Hepatocyte (in vitro differentiated cells): ENCODE measurements around the gene ATAD3C. TPM values are rescaled to one million over a fixed set of nuclear protein-coding genes. Genes with fewer than 3 reads are reported as not detected.
"Not testable (repeated sequence)": the region's sequence is repeated elsewhere in the genome, so short reads cannot be mapped to it uniquely, and the experiment has no call there.

Experiments used
- DNase-seq: peaks from one replicate; pipeline ENCODE4 v3.0.0-alpha.2; 2016; ENCODE audit warnings: low spot score
- H2AFZ ChIP-seq: fragments of 200-600 bp; sonication (generic); 2 replicates; pipeline ENCODE4 v1.6.0; 2016; ENCODE audit warnings: antibody characterized with exemption, mild to moderate bottlenecking
- H3K27ac ChIP-seq: fragments of 200-600 bp; sonication (generic); 2 replicates; pipeline ENCODE4 v1.5.1; 2016; ENCODE audit warnings: mild to moderate bottlenecking
- H3K27me3 ChIP-seq: fragments of 200-600 bp; sonication (generic); 2 replicates; pipeline ENCODE4 v1.6.1; 2016
- H3K36me3 ChIP-seq: fragments of 200-600 bp; sonication (generic); replicated peaks from 2 replicates; pipeline ENCODE4 v1.5.1; 2016; ENCODE audit warnings: low read depth; ENCODE audit not compliant: insufficient read depth
- H3K4me1 ChIP-seq: fragments of 200-600 bp; sonication (generic); 2 replicates; pipeline ENCODE4 v1.5.1; 2016; ENCODE audit warnings: mild to moderate bottlenecking, moderate library complexity; ENCODE audit not compliant: insufficient read depth
- H3K4me2 ChIP-seq: fragments of 200-600 bp; sonication (generic); 2 replicates; pipeline ENCODE4 v1.6.0; 2016
- H3K4me3 ChIP-seq: fragments of 200-600 bp; sonication (generic); 2 replicates; pipeline ENCODE4 v1.5.1; 2016; ENCODE audit warnings: mild to moderate bottlenecking
- H3K79me2 ChIP-seq: fragments of 200-600 bp; sonication (generic); 2 replicates; pipeline ENCODE4 v1.6.0; 2017; ENCODE audit warnings: mild to moderate bottlenecking
- H3K9me2 ChIP-seq: fragments of 200-600 bp; sonication (generic); replicated peaks from 2 replicates; pipeline ENCODE4 v1.6.0; 2017; ENCODE audit warnings: mild to moderate bottlenecking; ENCODE audit not compliant: insufficient read depth
- H3K9me3 ChIP-seq: fragments of 200-600 bp; sonication (generic); 2 replicates; pipeline ENCODE4 v1.5.1; 2016; ENCODE audit warnings: low read depth, mild to moderate bottlenecking
- H4K20me1 ChIP-seq: fragments of 200-600 bp; sonication (generic); 2 replicates; pipeline ENCODE4 v1.6.0; 2016; ENCODE audit warnings: mild to moderate bottlenecking; ENCODE audit not compliant: insufficient read depth, poor library complexity, severe bottlenecking
- EZH2 ChIP-seq: fragments of 200-600 bp; sonication (generic); IDR thresholded peaks from 2 replicates; pipeline ENCODE4 v1.6.1; 2016; ENCODE audit warnings: antibody characterized with exemption, mild to moderate bottlenecking, borderline replicate concordance
- WGBS: methylation state at CpG from one replicate; pipeline ENCODE4 v1.1.6; 2016; ENCODE audit warnings: low lambda C conversion rate; ENCODE audit errors: missing lambda C conversion rate; 5-methylcytosine and 5-hydroxymethylcytosine counted together
- polyA plus RNA-seq: library from polyadenylated mRNA; unstranded; fragments of >200 nt; fragmentation: Nextera tagmentation; extraction: Ambion mirVana; gene quantifications from 2 replicates; pipeline ENCODE4 v1.2.1, GENCODE V29; 2016
- total RNA-seq: library from RNA; depleted of rRNA; stranded (reverse); fragments of >200 nt; gene quantifications from 2 replicates; pipeline ENCODE4 v1.2.3, GENCODE V29; 2014

Gene ATAD3C
- total and polyA plus RNA-seq, 2 experiments from 2014 or later, result 0.10 to 1.2 TPM

DNA sequence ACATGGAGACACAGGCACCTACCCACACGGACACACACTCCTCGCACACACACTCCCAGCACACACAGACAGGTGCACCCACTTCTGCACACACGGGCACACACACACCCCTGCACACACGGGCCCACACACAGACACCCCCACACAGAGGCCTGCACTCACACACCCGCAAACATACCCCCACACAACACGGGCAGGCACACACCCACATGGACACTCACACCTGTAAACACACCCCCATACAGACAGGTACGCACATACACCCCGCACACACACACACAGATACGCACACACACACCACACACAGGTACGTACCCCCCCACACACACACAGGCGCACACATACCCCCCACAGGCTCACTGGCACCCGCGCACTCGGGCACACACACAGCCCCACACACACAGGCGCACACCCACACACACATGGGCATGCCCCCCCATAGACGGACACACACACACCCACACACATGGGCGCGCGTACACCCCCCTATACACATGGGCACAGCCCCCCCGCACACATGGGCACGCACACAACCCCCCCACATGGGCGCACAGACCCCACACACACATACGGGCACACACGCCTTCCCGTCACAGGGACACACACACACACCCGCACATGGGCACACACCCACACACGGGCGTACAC lies 68.6 kb downstream of the ATAD3C start:
- Histone ChIP-seq H3K9me3 (no peaks in the 10 kb centered on the region), H3K9me2 (no peaks in the 10 kb centered on the region), H3K79me2 (peaks cover 15% of the 10 kb centered on the region), H3K27ac (no peak overlapping the region), H3K4me3 (no peak overlapping the region), H3K4me2 (no peak overlapping the region), H3K27me3 (no peaks in the 10 kb centered on the region), H3K36me3 (no peaks in the 10 kb centered on the region), H4K20me1 (no peaks in the 10 kb centered on the region), H2AFZ (no peak overlapping the region), H3K4me1 (no peaks in the 10 kb centered on the region)
- DNase-seq, result no peak
- no peak for TF ChIP-seq EZH2
- WGBS, result over 99% methylated on average over 19 of the region's 28 CpGs

DNA sequence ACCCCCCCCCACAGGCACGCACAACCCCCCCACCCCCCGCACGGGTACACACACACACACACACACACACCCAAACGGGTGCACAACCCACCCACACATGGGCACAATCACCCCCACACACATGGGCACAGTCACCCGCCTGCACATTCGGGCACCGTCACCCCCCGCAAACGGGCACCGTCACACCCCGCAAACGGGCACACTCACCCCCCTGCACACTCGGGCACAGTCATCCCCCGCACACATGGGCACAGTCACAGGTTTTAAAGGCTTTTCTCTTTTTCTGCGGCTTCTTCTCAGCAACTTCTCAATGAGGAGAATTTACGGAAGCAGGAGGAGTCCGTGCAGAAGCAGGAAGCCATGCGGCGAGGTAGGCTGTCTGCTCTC lies 69.1 kb downstream of the ATAD3C start:
- not testable (repeated sequence) for H3K9me2 ChIP-seq, H4K20me1 ChIP-seq, H3K4me3 ChIP-seq, H3K4me2 ChIP-seq, H3K27me3 ChIP-seq, DNase-seq, H2AFZ ChIP-seq, H3K4me1 ChIP-seq, H3K27ac ChIP-seq, H3K36me3 ChIP-seq, H3K9me3 ChIP-seq
- 97% methylated on average over 16 of the region's 19 CpGs for WGBS
- H3K79me2 ChIP-seq, result peaks cover 15% of the 10 kb centered on the region

Other genes starting within 250 kb of the ATAD3C start
- gene TNFRSF18, start 243.1 kb upstream of the ATAD3C start, total RNA-seq, result not detected in 2 replicates
- 0.86 and 1.3 TPM in 2 replicates for gene TNFRSF18, start 243.1 kb upstream of the ATAD3C start, polyA plus RNA-seq
- gene TNFRSF4, start 235.5 kb upstream of the ATAD3C start, total RNA-seq, result 0.28 TPM in 1 of 2 replicates, not detected in the other
- gene TNFRSF4, start 235.5 kb upstream of the ATAD3C start, polyA plus RNA-seq, result 0.34 TPM in 1 of 2 replicates, not detected in the other
- gene SDF4, start 217.7 kb upstream of the ATAD3C start, total RNA-seq, result 110 and 156 TPM in 2 replicates
- gene SDF4, start 217.7 kb upstream of the ATAD3C start, polyA plus RNA-seq, result 296 and 311 TPM in 2 replicates
- 28.8 and 28.9 TPM in 2 replicates for gene B3GALT6, start 217.5 kb upstream of the ATAD3C start, total RNA-seq
- gene B3GALT6, start 217.5 kb upstream of the ATAD3C start, polyA plus RNA-seq, result 36.3 and 36.9 TPM in 2 replicates
- 3.8 and 4.1 TPM in 2 replicates for gene C1QTNF12, start 203.0 kb upstream of the ATAD3C start, total RNA-seq
- gene C1QTNF12, start 203.0 kb upstream of the ATAD3C start, polyA plus RNA-seq, result 5.2 and 6.6 TPM in 2 replicates
- 31.3 and 31.7 TPM in 2 replicates for gene UBE2J2, start 175.8 kb upstream of the ATAD3C start, total RNA-seq
- gene UBE2J2, start 175.8 kb upstream of the ATAD3C start, polyA plus RNA-seq, result 66.7 and 81.0 TPM in 2 replicates
- 1.0 and 1.8 TPM in 2 replicates for gene SCNN1D, start 169.3 kb upstream of the ATAD3C start, total RNA-seq
- 3.5 and 3.9 TPM in 2 replicates for gene SCNN1D, start 169.3 kb upstream of the ATAD3C start, polyA plus RNA-seq
- gene ACAP3, start 141.8 kb upstream of the ATAD3C start, total RNA-seq, result 50.9 and 56.0 TPM in 2 replicates
- 87.1 and 108 TPM in 2 replicates for gene ACAP3, start 141.8 kb upstream of the ATAD3C start, polyA plus RNA-seq
- gene PUSL1, start 141.1 kb upstream of the ATAD3C start, total RNA-seq, result 27.7 and 36.2 TPM in 2 replicates
- 27.4 and 37.2 TPM in 2 replicates for gene PUSL1, start 141.1 kb upstream of the ATAD3C start, polyA plus RNA-seq
- gene INTS11, start 125.0 kb upstream of the ATAD3C start, total RNA-seq, result 72.1 and 80.6 TPM in 2 replicates
- gene INTS11, start 125.0 kb upstream of the ATAD3C start, polyA plus RNA-seq, result 73.7 and 80.4 TPM in 2 replicates
- 12.8 and 22.9 TPM in 2 replicates for gene CPTP, start 124.9 kb upstream of the ATAD3C start, total RNA-seq
- 43.2 and 45.6 TPM in 2 replicates for gene CPTP, start 124.9 kb upstream of the ATAD3C start, polyA plus RNA-seq
- 0.17 TPM in 1 of 2 replicates, not detected in the other for gene TAS1R3, start 118.4 kb upstream of the ATAD3C start, total RNA-seq
- 0.42 and 1.0 TPM in 2 replicates for gene TAS1R3, start 118.4 kb upstream of the ATAD3C start, polyA plus RNA-seq
- 58.0 and 61.6 TPM in 2 replicates for gene DVL1, start 100.3 kb upstream of the ATAD3C start, total RNA-seq
- 49.1 and 50.5 TPM in 2 replicates for gene DVL1, start 100.3 kb upstream of the ATAD3C start, polyA plus RNA-seq
- gene MXRA8, start 91.1 kb upstream of the ATAD3C start, total RNA-seq, result 138 and 155 TPM in 2 replicates
- 242 and 261 TPM in 2 replicates for gene MXRA8, start 91.1 kb upstream of the ATAD3C start, polyA plus RNA-seq
- gene AURKAIP1, start 74.5 kb upstream of the ATAD3C start, total RNA-seq, result 92.9 and 105 TPM in 2 replicates
- 238 and 246 TPM in 2 replicates for gene AURKAIP1, start 74.5 kb upstream of the ATAD3C start, polyA plus RNA-seq
- 151 and 166 TPM in 2 replicates for gene CCNL2, start 50.4 kb upstream of the ATAD3C start, total RNA-seq
- 284 and 364 TPM in 2 replicates for gene CCNL2, start 50.4 kb upstream of the ATAD3C start, polyA plus RNA-seq
- gene MRPL20, start 42.4 kb upstream of the ATAD3C start, total RNA-seq, result 107 and 115 TPM in 2 replicates
- 176 and 193 TPM in 2 replicates for gene MRPL20, start 42.4 kb upstream of the ATAD3C start, polyA plus RNA-seq
- gene ANKRD65, start 28.4 kb upstream of the ATAD3C start, total RNA-seq, result 2.1 and 6.5 TPM in 2 replicates
- gene ANKRD65, start 28.4 kb upstream of the ATAD3C start, polyA plus RNA-seq, result 5.5 and 7.3 TPM in 2 replicates
- 37.7 and 38.1 TPM in 2 replicates for gene VWA1, start 14.0 kb upstream of the ATAD3C start, total RNA-seq
- gene VWA1, start 14.0 kb upstream of the ATAD3C start, polyA plus RNA-seq, result 114 and 131 TPM in 2 replicates
- gene ATAD3B, start 22.1 kb downstream of the ATAD3C start, total RNA-seq, result 11.4 and 13.4 TPM in 2 replicates
- 33.2 and 40.5 TPM in 2 replicates for gene ATAD3B, start 22.1 kb downstream of the ATAD3C start, polyA plus RNA-seq
- 15.5 and 16.7 TPM in 2 replicates for gene ATAD3A, start 62.5 kb downstream of the ATAD3C start, total RNA-seq
- 46.7 and 49.4 TPM in 2 replicates for gene ATAD3A, start 62.5 kb downstream of the ATAD3C start, polyA plus RNA-seq
- gene TMEM240, start 90.9 kb downstream of the ATAD3C start, total RNA-seq, result 4.3 and 6.2 TPM in 2 replicates
- 2.1 and 2.6 TPM in 2 replicates for gene TMEM240, start 90.9 kb downstream of the ATAD3C start, polyA plus RNA-seq
- 75.7 and 85.0 TPM in 2 replicates for gene SSU72, start 125.2 kb downstream of the ATAD3C start, total RNA-seq
- gene SSU72, start 125.2 kb downstream of the ATAD3C start, polyA plus RNA-seq, result 192 and 203 TPM in 2 replicates
- gene FNDC10, start 150.4 kb downstream of the ATAD3C start, total RNA-seq, result 0.96 and 2.1 TPM in 2 replicates
- gene FNDC10, start 150.4 kb downstream of the ATAD3C start, polyA plus RNA-seq, result 6.0 and 8.8 TPM in 2 replicates
- gene MIB2, start 165.8 kb downstream of the ATAD3C start, total RNA-seq, result 34.8 and 47.5 TPM in 2 replicates
- 75.3 and 121 TPM in 2 replicates for gene MIB2, start 165.8 kb downstream of the ATAD3C start, polyA plus RNA-seq
- gene MMP23B, start 182.5 kb downstream of the ATAD3C start, total RNA-seq, result 48.0 and 73.4 TPM in 2 replicates
- gene MMP23B, start 182.5 kb downstream of the ATAD3C start, polyA plus RNA-seq, result 136 and 184 TPM in 2 replicates
- 7.5 and 10.1 TPM in 2 replicates for gene CDK11B, start 209.3 kb downstream of the ATAD3C start, total RNA-seq
- gene CDK11B, start 209.3 kb downstream of the ATAD3C start, polyA plus RNA-seq, result 15.3 and 21.3 TPM in 2 replicates
- 46.7 and 48.2 TPM in 2 replicates for gene SLC35E2B, start 243.1 kb downstream of the ATAD3C start, total RNA-seq
- 27.5 and 29.2 TPM in 2 replicates for gene SLC35E2B, start 243.1 kb downstream of the ATAD3C start, polyA plus RNA-seq